ENCODE data around the gene SCRN1.

GRCh38 chr7:30022991-30023390 is 33.4 kb upstream of the SCRN1 start:
- TF ChIP-seq CTCF (conservative IDR thresholded peaks at IDR 0.05; ENCODE audit: low read length) (no peak), EZH2phosphoT487 (IDR thresholded peaks at IDR 0.05; ENCODE audit: borderline replicate concordance, low read depth, low read length) (no peak)

All from OCI-LY7 (cell line).